GM18517 (cell line): Measurements from ENCODE around the gene MFN1.
A peak's percentile ranks its signal among the peaks of the same experiment; 100 is the strongest.

ENCODE experiments used
- ATAC-seq: cut with Tn5 transposase; IDR thresholded peaks from one replicate; pipeline ENCODE4 v1.9.1; 2021; ENCODE audit warnings: mild to moderate bottlenecking, moderate library complexity; ENCODE audit not compliant: unreplicated experiment

MFN1 gene

GRCh38 chr3:179428876-179429548, 81.5 kb downstream of the MFN1 start:
- ATAC-seq = no peak

GRCh38 chr3:179430277-179430870, 82.9 kb downstream of the MFN1 start:
- ATAC-seq = no peak

- peak; percentile 62 for ATAC-seq
Measured at GRCh38 chr3:179432021-179432420, 84.5 kb downstream of the MFN1 start.

GRCh38 chr3:179432451-179432850, 84.9 kb downstream of the MFN1 start:
- peak; percentile 21 for ATAC-seq

GRCh38 chr3:179436517-179436916, 89.0 kb downstream of the MFN1 start:
- ATAC-seq = no peak

GRCh38 chr3:179438841-179439240, 91.3 kb downstream of the MFN1 start:
- peak; percentile 79 for ATAC-seq
